Measurements from ENCODE around the gene LINS1.
"Not testable (repeated sequence)": the region's sequence is repeated elsewhere in the genome, so short reads cannot be mapped to it uniquely, and the experiment has no call there.

Gene LINS1

GRCh38 chr15:100602823-100603393 is 924 bp upstream of the LINS1 start:
- peak; percentile 6 for DNase-seq (ENCODE audit: low spot score)

GRCh38 chr15:100601617-100602063 is 344 bp downstream of the LINS1 start:
- DNase-seq (ENCODE audit: low spot score) = no peak

GRCh38 chr15:100601163-100601562 is 821 bp downstream of the LINS1 start:
- DNase-seq (ENCODE audit: low spot score) = no peak

GRCh38 chr15:100598655-100599054 is 3.3 kb downstream of the LINS1 start:
- DNase-seq (ENCODE audit: low spot score) = no peak

GRCh38 chr15:100597862-100598261 is 4.1 kb downstream of the LINS1 start:
- DNase-seq (ENCODE audit: low spot score) = no peak

- no peak for DNase-seq (ENCODE audit: low spot score)
Observed at GRCh38 chr15:100596792-100597191, 5.2 kb downstream of the LINS1 start.

GRCh38 chr15:100595964-100596363 is 6.0 kb downstream of the LINS1 start:
- no peak for DNase-seq (ENCODE audit: low spot score)

- DNase-seq (ENCODE audit: low spot score) = no peak
Observed at GRCh38 chr15:100593431-100593830, 8.6 kb downstream of the LINS1 start.

GRCh38 chr15:100592898-100593297 is 9.1 kb downstream of the LINS1 start:
- DNase-seq (ENCODE audit: low spot score) = no peak

- no peak for DNase-seq (ENCODE audit: low spot score)
Observed at GRCh38 chr15:100591835-100592234, 10.1 kb downstream of the LINS1 start.

- DNase-seq (ENCODE audit: low spot score) = not testable (repeated sequence)
Observed at GRCh38 chr15:100591163-100591562, 10.8 kb downstream of the LINS1 start.

GRCh38 chr15:100588638-100589242 is 13.2 kb downstream of the LINS1 start:
- DNase-seq (ENCODE audit: low spot score) = no peak

- no peak for DNase-seq (ENCODE audit: low spot score)
Observed at GRCh38 chr15:100580414-100580813, 21.6 kb downstream of the LINS1 start.

GRCh38 chr15:100573526-100573925 is 28.5 kb downstream of the LINS1 start:
- DNase-seq (ENCODE audit: low spot score) = no peak

- DNase-seq (ENCODE audit: low spot score) = peak; percentile 20
Observed at GRCh38 chr15:100572362-100572983, 29.5 kb downstream of the LINS1 start.

GRCh38 chr15:100571592-100572167 is 30.3 kb downstream of the LINS1 start:
- no peak for DNase-seq (ENCODE audit: low spot score)

- DNase-seq (ENCODE audit: low spot score) = no peak
Observed at GRCh38 chr15:100570735-100571313, 31.2 kb downstream of the LINS1 start.

- DNase-seq (ENCODE audit: low spot score) = peak; percentile 29
Observed at GRCh38 chr15:100570275-100570674, 31.7 kb downstream of the LINS1 start.

GRCh38 chr15:100569391-100569790 is 32.6 kb downstream of the LINS1 start:
- no peak for DNase-seq (ENCODE audit: low spot score)

GRCh38 chr15:100566850-100567628 is 34.9 kb downstream of the LINS1 start:
- no peak for DNase-seq (ENCODE audit: low spot score)

GRCh38 chr15:100565591-100565990 is 36.4 kb downstream of the LINS1 start:
- DNase-seq (ENCODE audit: low spot score) = no peak

GRCh38 chr15:100560323-100560722 is 41.7 kb downstream of the LINS1 start:
- DNase-seq (ENCODE audit: low spot score) = no peak

Measured in AG20443 (cell line).